ENCODE data around the gene PLP1.
"Not testable (repeated sequence)": the region's sequence is repeated elsewhere in the genome, so short reads cannot be mapped to it uniquely, and the experiment has no call there.

PLP1 gene

DNA sequence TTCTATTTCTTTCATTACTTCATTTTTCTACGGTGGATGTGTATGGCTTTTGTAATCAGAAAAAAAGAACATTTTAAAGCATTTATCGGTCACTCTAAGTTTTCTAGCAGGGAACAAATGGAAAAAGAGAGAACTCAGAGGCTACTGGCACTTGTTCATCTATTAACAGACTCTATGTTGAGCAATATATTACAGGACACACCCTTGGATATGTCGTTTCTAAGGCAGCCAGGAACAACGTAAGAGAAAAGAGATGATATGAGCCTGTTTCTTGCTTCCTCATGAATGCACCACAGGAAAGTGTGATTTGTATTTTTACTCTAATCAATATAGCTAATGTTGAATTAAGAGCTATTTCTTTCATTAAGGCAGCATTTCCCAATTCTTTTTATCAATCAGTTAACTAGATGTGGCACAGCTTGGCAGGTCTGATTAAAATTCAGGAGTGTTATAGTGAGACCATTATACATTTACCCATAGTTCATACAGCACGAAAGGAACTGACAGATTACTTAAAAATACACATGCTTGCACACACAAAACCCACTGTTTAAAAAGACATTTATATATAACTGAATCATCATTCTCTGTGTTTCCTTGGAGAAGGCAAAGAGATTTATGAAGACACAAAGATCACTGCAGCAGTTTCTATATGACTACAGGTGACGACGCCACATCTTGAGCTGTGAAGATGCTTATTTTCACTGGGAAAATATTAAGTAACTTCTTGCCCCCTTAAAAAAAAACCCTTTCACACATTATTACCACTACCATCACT is 42.4 kb downstream of the PLP1 start:
- no peak overlapping the region for H2AFZ ChIP-seq (ENCODE audit: low read depth, low read length)
- H3K36me3 ChIP-seq (ENCODE audit: insufficient read depth, low read length), result no peaks in the 10 kb centered on the region
- H3K27me3 ChIP-seq (ENCODE audit: insufficient read depth, low read length), result no peaks in the 10 kb centered on the region
- no peaks in the 10 kb centered on the region for H3K4me1 ChIP-seq (ENCODE audit: insufficient read depth, low read length)
- no peaks in the 10 kb centered on the region for H3K9me3 ChIP-seq (ENCODE audit: low read length)
- no peak overlapping the region for H3K4me3 ChIP-seq (ENCODE audit: low read length)

DNA sequence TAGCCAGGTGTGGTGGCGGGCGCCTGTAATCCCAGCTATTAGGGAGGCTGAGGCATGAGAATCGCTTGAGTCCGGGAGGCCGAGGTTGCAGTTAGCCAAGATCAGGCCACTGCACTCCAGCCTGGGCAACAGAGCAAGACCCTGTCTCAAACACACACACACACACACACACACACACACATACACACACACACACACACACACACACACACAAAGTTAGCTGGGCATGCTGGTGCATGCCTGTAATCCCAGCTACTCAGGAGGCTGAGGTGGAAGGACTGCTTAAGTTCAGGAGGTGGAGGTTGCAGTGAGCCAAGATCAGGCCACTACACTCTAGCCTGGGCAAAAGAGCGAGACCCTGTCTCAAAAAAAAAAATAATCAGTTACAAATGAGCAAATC is 44.2 kb downstream of the PLP1 start:
- H3K4me1 ChIP-seq (ENCODE audit: insufficient read depth, low read length); H2AFZ ChIP-seq (ENCODE audit: low read depth, low read length); H3K4me3 ChIP-seq (ENCODE audit: low read length); H3K27me3 ChIP-seq (ENCODE audit: insufficient read depth, low read length); H3K36me3 ChIP-seq (ENCODE audit: insufficient read depth, low read length); H3K9me3 ChIP-seq (ENCODE audit: low read length): not testable (repeated sequence)

DNA sequence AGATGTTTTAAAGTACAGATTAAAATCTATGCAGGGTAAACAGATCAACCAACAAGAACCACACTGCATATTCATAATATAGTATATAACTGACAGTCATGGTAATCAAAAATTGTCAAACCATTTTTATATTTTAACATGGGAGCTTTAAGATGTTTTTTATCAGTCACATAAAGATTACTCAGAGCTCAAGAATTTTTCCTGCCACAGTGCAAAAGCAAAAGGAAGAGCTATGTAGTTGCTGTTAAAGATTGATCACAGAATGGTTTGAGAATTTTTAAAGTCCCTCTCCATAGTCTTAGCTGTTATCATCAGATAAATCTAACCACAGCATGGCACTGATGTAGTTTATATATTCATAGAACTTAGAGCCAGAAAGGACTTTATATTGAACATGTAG is 47.0 kb downstream of the PLP1 start:
- H3K36me3 ChIP-seq (ENCODE audit: insufficient read depth, low read length), result no peaks in the 10 kb centered on the region
- H3K9me3 ChIP-seq (ENCODE audit: low read length), result no peaks in the 10 kb centered on the region

DNA sequence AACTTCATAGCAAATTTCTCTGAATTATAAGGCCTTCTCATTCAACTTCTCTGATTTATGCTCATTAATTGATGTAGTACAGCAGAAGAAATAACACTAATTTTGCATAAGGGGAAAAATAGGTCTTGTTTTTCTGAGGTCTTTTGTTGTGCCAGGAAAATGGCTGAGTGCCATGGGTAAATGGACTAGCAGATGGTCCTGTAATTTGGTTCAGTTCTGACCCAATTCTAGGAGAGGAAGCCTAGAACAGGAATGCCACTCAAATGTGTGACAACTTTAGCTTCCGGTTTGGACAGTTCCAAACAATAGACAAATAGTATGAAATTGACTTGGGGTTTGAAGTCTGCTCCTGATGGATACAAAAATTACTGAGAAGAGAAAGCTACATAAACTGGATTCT is 49.2 kb downstream of the PLP1 start:
- H2AFZ ChIP-seq (ENCODE audit: low read depth, low read length), result no peak overlapping the region
- H3K36me3 ChIP-seq (ENCODE audit: insufficient read depth, low read length), result no peaks in the 10 kb centered on the region
- H3K4me3 ChIP-seq (ENCODE audit: low read length), result no peak overlapping the region
- no peaks in the 10 kb centered on the region for H3K27me3 ChIP-seq (ENCODE audit: insufficient read depth, low read length)
- no peaks in the 10 kb centered on the region for H3K4me1 ChIP-seq (ENCODE audit: insufficient read depth, low read length)
- H3K9me3 ChIP-seq (ENCODE audit: low read length), result no peaks in the 10 kb centered on the region

More for the DNA sequence above, 47.0 kb downstream of the PLP1 start:
- H2AFZ ChIP-seq (ENCODE audit: low read depth, low read length), result no peak overlapping the region
- no peak overlapping the region for H3K4me3 ChIP-seq (ENCODE audit: low read length)
- H3K4me1 ChIP-seq (ENCODE audit: insufficient read depth, low read length), result no peaks in the 10 kb centered on the region
- H3K27me3 ChIP-seq (ENCODE audit: insufficient read depth, low read length), result no peaks in the 10 kb centered on the region

DNA sequence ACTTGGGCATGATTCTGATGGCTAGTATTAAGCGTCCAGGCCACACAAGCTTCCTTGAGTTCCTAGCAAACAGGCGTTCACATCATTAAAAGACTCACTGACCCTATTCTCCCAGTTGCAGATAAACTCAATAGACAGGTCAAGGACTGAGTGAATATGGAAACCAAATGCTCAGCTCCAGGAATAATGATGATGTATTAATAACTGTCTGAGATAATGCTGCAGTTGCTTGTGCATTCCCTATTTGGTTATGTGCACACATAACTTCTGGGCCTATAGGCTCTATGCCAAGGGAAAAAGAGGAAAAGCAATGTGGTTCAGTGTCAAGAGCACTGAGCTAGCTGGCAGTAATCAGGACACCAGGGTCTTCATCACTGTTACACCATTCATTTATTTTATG is 51.9 kb downstream of the PLP1 start:
- no peaks in the 10 kb centered on the region for H3K27me3 ChIP-seq (ENCODE audit: insufficient read depth, low read length)
- H3K4me3 ChIP-seq (ENCODE audit: low read length), result no peak overlapping the region
- no peak overlapping the region for H2AFZ ChIP-seq (ENCODE audit: low read depth, low read length)
- no peaks in the 10 kb centered on the region for H3K36me3 ChIP-seq (ENCODE audit: insufficient read depth, low read length)
- H3K9me3 ChIP-seq (ENCODE audit: low read length), result no peaks in the 10 kb centered on the region
- H3K4me1 ChIP-seq (ENCODE audit: insufficient read depth, low read length), result peaks cover 3% of the 10 kb centered on the region

DNA sequence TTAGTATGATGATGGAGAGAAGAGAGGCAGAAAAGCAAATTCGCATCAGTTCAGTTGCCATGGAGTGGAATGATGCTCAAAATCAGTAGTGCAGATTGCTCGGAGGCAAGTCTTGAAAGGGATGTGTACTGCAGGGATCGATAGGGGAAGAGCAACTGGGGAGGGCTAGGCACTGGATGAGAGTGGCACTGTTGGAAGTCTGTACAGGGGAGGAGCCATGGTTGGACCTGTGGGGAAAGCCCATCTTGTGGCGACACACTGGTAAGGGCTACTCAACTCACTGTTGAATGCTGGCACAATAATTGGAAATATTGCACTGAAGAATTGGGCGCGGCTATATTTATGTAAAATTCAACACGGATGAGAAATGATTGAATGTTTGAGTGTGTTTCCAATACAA is 54.2 kb downstream of the PLP1 start:
- no peaks in the 10 kb centered on the region for H3K27me3 ChIP-seq (ENCODE audit: insufficient read depth, low read length)
- peaks cover 3% of the 10 kb centered on the region for H3K4me1 ChIP-seq (ENCODE audit: insufficient read depth, low read length)

DNA sequence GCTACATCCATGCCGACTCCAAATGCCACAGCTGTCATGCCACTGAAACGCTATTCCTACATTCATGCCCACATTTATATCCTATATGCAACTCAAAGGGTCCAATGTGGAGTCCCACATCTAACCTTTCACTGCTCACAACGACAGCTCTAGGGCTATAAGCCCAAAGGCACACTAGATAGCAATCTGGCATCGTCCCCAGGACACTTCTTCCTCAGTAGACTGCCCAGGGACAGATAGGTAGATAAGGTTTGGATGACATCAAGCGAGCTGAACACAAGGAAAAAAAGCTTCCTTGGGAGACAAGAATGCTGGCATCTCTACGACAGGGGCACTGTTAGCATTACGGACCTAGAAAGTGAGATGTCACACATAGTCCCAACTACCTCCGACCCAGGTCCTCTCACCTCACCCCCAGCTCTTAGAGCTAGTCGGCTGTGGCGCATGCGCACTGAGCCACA is 54.7 kb downstream of the PLP1 start:
- H3K4me1 ChIP-seq (ENCODE audit: insufficient read depth, low read length), result peaks cover 3% of the 10 kb centered on the region
- peak overlapping the region; percentile 65 for H3K4me3 ChIP-seq (ENCODE audit: low read length)
- peak overlapping the region; percentile 71 for H2AFZ ChIP-seq (ENCODE audit: low read depth, low read length)
- no peaks in the 10 kb centered on the region for H3K9me3 ChIP-seq (ENCODE audit: low read length)
- no peaks in the 10 kb centered on the region for H3K36me3 ChIP-seq (ENCODE audit: insufficient read depth, low read length)
- H3K27me3 ChIP-seq (ENCODE audit: insufficient read depth, low read length), result no peaks in the 10 kb centered on the region

More for the DNA sequence above, 54.2 kb downstream of the PLP1 start:
- Histone ChIP-seq H3K9me3 (ENCODE audit: low read length) (no peaks in the 10 kb centered on the region), H2AFZ (ENCODE audit: low read depth, low read length) (no peak overlapping the region), H3K36me3 (ENCODE audit: insufficient read depth, low read length) (no peaks in the 10 kb centered on the region), H3K4me3 (ENCODE audit: low read length) (no peak overlapping the region)

DNA sequence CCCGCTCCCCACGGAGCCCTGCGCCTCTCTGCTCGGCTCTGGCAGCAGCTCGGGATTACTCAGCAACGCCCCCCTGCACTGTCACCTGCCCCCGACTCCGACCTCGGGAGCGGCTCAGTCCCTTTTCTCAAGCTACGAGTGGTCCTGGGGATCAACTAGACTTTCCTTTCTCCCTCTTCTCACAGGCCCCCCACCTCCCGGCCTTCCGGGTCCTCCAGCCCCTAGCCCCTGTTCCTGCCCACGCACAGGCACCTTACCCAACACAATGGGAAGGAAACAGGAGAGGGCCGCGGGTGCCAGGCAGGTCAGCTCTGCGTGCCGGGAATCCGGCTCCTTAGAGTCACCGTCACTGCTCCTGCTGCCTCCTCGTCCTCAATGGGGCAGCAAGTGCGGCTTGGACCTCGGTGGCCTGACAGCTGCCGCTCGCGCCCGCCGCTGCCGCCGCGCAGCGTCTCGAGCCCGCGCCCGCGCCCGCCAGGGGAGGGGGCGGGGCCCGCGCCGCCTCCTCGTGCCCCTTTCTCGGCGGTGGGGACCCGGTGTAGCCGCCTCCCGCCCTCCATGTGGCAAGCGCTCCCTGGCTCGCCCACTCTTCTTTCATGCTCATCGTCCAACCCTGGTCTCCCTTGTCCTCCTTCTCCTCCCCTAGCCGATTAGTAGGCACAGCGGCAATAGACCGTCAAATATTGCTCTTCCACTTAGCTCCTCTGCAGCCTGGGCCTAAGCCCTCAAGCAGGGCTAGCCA is 55.3 kb downstream of the PLP1 start, which contains the start of gene RAB9B:
Gene RAB9B, minus strand, starts transcription at position 455 of the 742 bp plus-strand sequence. CDS start 6,473 bp downstream, outside the sequence.
- peak within 1 kb of the TSS; percentile 65 for H3K4me3 ChIP-seq (ENCODE audit: low read length)
- no peaks in the 10 kb centered on the region for H3K36me3 ChIP-seq (ENCODE audit: insufficient read depth, low read length)
- H2AFZ ChIP-seq (ENCODE audit: low read depth, low read length), result peak within 1 kb of the TSS; percentile 71
- H3K4me1 ChIP-seq (ENCODE audit: insufficient read depth, low read length), result peaks cover 3% of the 10 kb centered on the region
- H3K27me3 ChIP-seq (ENCODE audit: insufficient read depth, low read length), result no peaks in the 10 kb centered on the region
- H3K9me3 ChIP-seq (ENCODE audit: low read length), result no peaks in the 10 kb centered on the region

DNA sequence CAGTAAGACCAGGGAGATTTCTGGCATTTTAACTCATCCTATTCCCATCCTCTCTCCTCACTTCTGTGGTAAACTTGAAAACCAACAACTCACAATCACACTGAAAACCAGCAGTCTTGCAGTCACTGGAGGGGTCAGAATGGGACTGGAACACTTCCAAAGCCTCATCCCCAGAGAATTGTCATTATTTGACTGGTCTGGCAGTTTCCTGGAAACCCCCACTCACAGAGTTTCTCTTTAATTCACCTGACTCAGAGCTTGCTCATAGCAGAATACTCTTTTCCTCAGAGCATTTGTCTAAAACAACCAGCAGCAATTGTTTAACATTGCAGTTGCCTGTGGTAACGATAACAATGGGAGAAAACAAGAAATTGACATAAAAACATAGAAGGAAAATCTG is 62.8 kb downstream of the PLP1 start:
- H2AFZ ChIP-seq (ENCODE audit: low read depth, low read length), result no peak overlapping the region
- no peaks in the 10 kb centered on the region for H3K4me1 ChIP-seq (ENCODE audit: insufficient read depth, low read length)
- H3K9me3 ChIP-seq (ENCODE audit: low read length), result no peaks in the 10 kb centered on the region
- no peak overlapping the region for H3K4me3 ChIP-seq (ENCODE audit: low read length)
- no peaks in the 10 kb centered on the region for H3K36me3 ChIP-seq (ENCODE audit: insufficient read depth, low read length)
- H3K27me3 ChIP-seq (ENCODE audit: insufficient read depth, low read length), result no peaks in the 10 kb centered on the region
